GM12891 (cell line): ENCODE data around the gene BDP1.
"Not testable (repeated sequence)": the region's sequence is repeated elsewhere in the genome, so short reads cannot be mapped to it uniquely, and the experiment has no call there.

ENCODE experiments used
- DNase-seq: peaks from one replicate; pipeline ENCODE4 v3.0.0; 2011; ENCODE audit warnings: low spot score; ENCODE audit not compliant: insufficient read length
- FAIRE-seq: peaks from 2 replicates; lab custom pipeline; 2011; peaks lifted over from hg19 to GRCh38; lab: Jason Lieb, UNC
- PAX5 ChIP-seq: IDR thresholded peaks from 2 replicates; pipeline ENCODE4 v1.6.1; 2011; ENCODE audit warnings: low read length, moderate library complexity, mild to moderate bottlenecking; ENCODE audit not compliant: insufficient read depth, severe bottlenecking
- POLR2A ChIP-seq: IDR thresholded peaks from 2 replicates; pipeline ENCODE4 v1.6.1; 2011; ENCODE audit warnings: low read depth, low read length, control low read depth
- POLR2AphosphoS5 ChIP-seq: IDR thresholded peaks from 2 replicates; pipeline ENCODE4 v1.6.1; 2011; ENCODE audit warnings: low read depth, low read length, control low read depth
- POU2F2 ChIP-seq: IDR thresholded peaks from 2 replicates; pipeline ENCODE4 v1.6.1; 2011; ENCODE audit warnings: low read depth, mild to moderate bottlenecking, control low read depth, low read length, moderate library complexity
- SPI1 ChIP-seq: IDR thresholded peaks from 2 replicates; pipeline ENCODE4 v1.6.1; 2011; ENCODE audit warnings: low read depth, low read length, control low read depth
- TAF1 ChIP-seq: IDR thresholded peaks from 2 replicates; pipeline ENCODE4 v1.6.1; 2011; ENCODE audit warnings: low read depth, low read length, control low read depth

Gene BDP1

DNA sequence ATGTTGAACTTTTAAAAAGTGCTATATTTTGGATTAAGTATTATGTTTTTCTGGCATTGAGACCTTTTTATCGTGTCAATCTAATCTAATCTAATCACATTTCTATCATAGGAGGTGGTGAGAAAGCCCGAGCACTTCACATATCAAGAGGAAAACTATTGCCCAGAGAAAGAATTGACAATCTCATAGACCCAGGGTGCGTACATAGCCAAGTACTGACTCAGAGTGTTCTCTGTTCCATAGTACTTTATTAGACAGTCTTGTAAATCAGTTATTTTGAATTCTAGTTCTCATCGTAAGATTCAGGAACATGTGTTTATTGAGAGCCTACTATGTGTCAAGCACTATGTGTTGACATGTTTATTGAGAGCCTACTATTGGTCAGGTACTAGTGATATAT, 140.7 kb downstream of the BDP1 start:
- no peak for FAIRE-seq
- TF ChIP-seq SPI1 (no peak), POU2F2 (no peak), TAF1 (no peak), PAX5 (no peak), POLR2AphosphoS5 (no peak), POLR2A (no peak)
- DNase-seq, result no peak

DNA sequence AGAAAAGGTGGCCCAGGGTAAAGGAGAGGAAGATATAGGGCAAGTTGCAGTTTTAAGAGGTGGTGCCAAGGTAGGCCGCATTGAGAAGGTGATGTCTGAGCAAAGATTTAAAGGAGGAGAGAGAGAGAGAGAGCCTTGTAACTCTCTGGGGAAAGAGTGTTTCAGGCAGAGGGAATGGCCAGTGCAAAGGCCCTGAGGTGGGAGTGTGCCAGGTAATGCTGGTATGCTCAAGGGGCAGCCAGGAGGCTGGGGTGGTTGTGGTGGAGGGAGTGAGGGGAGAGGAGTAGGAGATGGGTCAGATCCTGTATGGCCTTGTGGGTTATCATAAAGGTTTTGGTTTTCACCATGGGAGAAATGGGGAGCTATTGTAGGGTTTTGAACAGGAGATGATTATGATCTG, 141.6 kb downstream of the BDP1 start:
- no peak for TF ChIP-seq TAF1
- no peak for TF ChIP-seq POLR2AphosphoS5
- no peak for TF ChIP-seq SPI1
- no peak for TF ChIP-seq POU2F2
- no peak for TF ChIP-seq PAX5
- TF ChIP-seq POLR2A, result no peak
- FAIRE-seq (no peak), DNase-seq (no peak)

- no peak for FAIRE-seq
- TF ChIP-seq POLR2AphosphoS5 (no peak), PAX5 (no peak), TAF1 (no peak), POU2F2 (no peak), POLR2A (no peak), SPI1 (no peak)
- DNase-seq, result no peak
Measured at GRCh38 chr5:71600783-71601182, 145.3 kb downstream of the BDP1 start.

DNA sequence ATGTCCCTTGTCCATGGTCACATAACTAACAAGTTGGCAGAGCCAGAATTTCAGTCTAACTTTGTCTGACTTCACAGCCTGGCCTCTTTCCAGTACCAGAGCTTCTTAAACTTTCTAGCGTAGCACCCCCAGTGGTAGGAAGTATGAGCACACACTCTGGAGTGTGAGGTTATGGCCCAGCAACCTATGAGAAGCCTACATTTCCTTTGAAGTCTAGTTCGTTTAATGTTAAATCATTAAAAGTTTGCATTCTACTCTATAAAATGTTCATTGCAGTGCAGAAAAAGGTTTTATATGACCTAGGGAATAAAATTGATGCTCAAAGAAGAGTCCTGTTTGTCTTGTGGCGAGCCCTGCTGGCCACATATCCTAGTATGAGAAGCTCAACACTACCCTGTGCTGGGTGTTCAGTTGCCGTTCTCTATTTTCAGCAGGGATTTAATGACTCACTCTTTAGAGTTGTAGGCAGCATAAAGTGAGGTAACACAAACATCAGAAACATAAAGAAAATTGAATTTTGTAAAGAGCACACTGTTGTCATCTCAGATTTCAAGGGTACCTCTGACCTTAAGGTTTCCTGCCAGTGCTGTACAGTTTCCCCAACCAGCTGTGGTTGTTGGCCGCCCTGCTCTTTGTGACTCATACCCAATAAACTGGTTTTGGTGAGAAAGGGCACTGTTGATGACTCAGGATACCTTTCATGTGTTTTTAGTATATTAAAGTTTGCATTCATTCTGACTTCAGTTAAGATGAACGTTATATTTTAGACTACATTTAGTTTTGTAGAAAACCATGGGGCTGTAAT, 146.0 kb downstream of the BDP1 start:
- DNase-seq, result peak; percentile 37
- peak; percentile 9 for FAIRE-seq
- TF ChIP-seq POLR2A (no peak), TAF1 (no peak), SPI1 (no peak), POU2F2 (no peak), PAX5 (no peak), POLR2AphosphoS5 (no peak)

GRCh38 chr5:71609916-71610315, 154.5 kb downstream of the BDP1 start:
- DNase-seq, FAIRE-seq: not testable (repeated sequence)

GRCh38 chr5:71615809-71616208, 160.4 kb downstream of the BDP1 start:
- TF ChIP-seq POLR2A (no peak), TAF1 (no peak), PAX5 (no peak), SPI1 (no peak), POU2F2 (no peak), POLR2AphosphoS5 (no peak)
- FAIRE-seq (no peak), DNase-seq (no peak)
